HEK293 (cell line): ENCODE results near the gene CNN2.

Experiments
- GLIS1 ChIP-seq: fragments of 450-650 bp; formaldehyde crosslinking; IDR thresholded peaks from 2 replicates; pipeline ENCODE4 v1.5.1; 2016; ENCODE audit warnings: missing biosample characterization, missing genetic modification characterization
- KLF1 ChIP-seq: fragments of 450-650 bp; formaldehyde crosslinking; IDR thresholded peaks from 2 replicates; pipeline ENCODE4 v1.5.1; 2016; ENCODE audit warnings: missing biosample characterization, missing genetic modification characterization
- KLF7 ChIP-seq: fragments of 450-650 bp; formaldehyde crosslinking; IDR thresholded peaks from 2 replicates; pipeline ENCODE4 v1.5.1; 2016; ENCODE audit warnings: missing biosample characterization, missing genetic modification characterization, borderline replicate concordance
- OSR2 ChIP-seq: fragments of 450-650 bp; formaldehyde crosslinking; IDR thresholded peaks from 2 replicates; pipeline ENCODE4 v1.5.1; 2016; ENCODE audit warnings: missing biosample characterization, missing genetic modification characterization
- PRDM10 ChIP-seq: fragments of 450-650 bp; formaldehyde crosslinking; IDR thresholded peaks from 2 replicates; pipeline ENCODE4 v1.5.1; 2016; ENCODE audit warnings: missing biosample characterization, missing genetic modification characterization
- RBAK ChIP-seq: fragments of 450-650 bp; formaldehyde crosslinking; IDR thresholded peaks from 2 replicates; pipeline ENCODE4 v1.5.1; 2016; ENCODE audit warnings: missing biosample characterization, missing genetic modification characterization
- SP3 ChIP-seq: fragments of 450-650 bp; formaldehyde crosslinking; IDR thresholded peaks from 2 replicates; pipeline ENCODE4 v1.5.1; 2016; ENCODE audit warnings: missing biosample characterization, missing genetic modification characterization
- YY1 ChIP-seq: fragments of 450-650 bp; formaldehyde crosslinking; IDR thresholded peaks from 2 replicates; pipeline ENCODE4 v1.5.1; 2018; ENCODE audit warnings: missing biosample characterization, missing genetic modification characterization
- YY2 ChIP-seq: fragments of 450-650 bp; formaldehyde crosslinking; IDR thresholded peaks from 2 replicates; pipeline ENCODE4 v1.5.1; 2016; ENCODE audit warnings: missing biosample characterization, missing genetic modification characterization
- ZBTB11 ChIP-seq: fragments of 450-650 bp; formaldehyde crosslinking; conservative IDR thresholded peaks from 2 replicates; pipeline ENCODE4 v1.5.1; 2016; ENCODE audit warnings: low read depth, missing biosample characterization, missing genetic modification characterization
- ZFP69B ChIP-seq: fragments of 450-650 bp; formaldehyde crosslinking; IDR thresholded peaks from 2 replicates; pipeline ENCODE4 v1.5.1; 2016; ENCODE audit warnings: missing biosample characterization, missing genetic modification characterization
- ZNF133 ChIP-seq: fragments of 450-650 bp; formaldehyde crosslinking; IDR thresholded peaks from 2 replicates; pipeline ENCODE4 v1.5.1; 2016; ENCODE audit warnings: missing biosample characterization, missing genetic modification characterization
- ZNF16 ChIP-seq: fragments of 450-650 bp; formaldehyde crosslinking; IDR thresholded peaks from 2 replicates; pipeline ENCODE4 v1.5.1; 2016; ENCODE audit warnings: low read depth, missing biosample characterization, missing genetic modification characterization
- ZNF239 ChIP-seq: fragments of 450-650 bp; formaldehyde crosslinking; IDR thresholded peaks from 2 replicates; pipeline ENCODE4 v1.5.1; 2016; ENCODE audit warnings: missing biosample characterization, missing genetic modification characterization
- ZNF488 ChIP-seq: fragments of 450-650 bp; formaldehyde crosslinking; IDR thresholded peaks from 2 replicates; pipeline ENCODE4 v1.5.1; 2016; ENCODE audit warnings: missing biosample characterization, missing genetic modification characterization
- ZNF560 ChIP-seq: fragments of 450-650 bp; formaldehyde crosslinking; IDR thresholded peaks from 2 replicates; pipeline ENCODE4 v1.5.1; 2017; ENCODE audit warnings: missing biosample characterization, missing genetic modification characterization, borderline replicate concordance
- ZNF626 ChIP-seq: fragments of 450-650 bp; sonication (Bioruptor Pico); formaldehyde crosslinking; IDR thresholded peaks from 2 replicates; pipeline ENCODE4 v1.5.1; 2018; ENCODE audit warnings: missing biosample characterization, missing genetic modification characterization, inconsistent platforms
- ZNF792 ChIP-seq: fragments of 450-650 bp; formaldehyde crosslinking; IDR thresholded peaks from 2 replicates; pipeline ENCODE4 v1.5.1; 2016; ENCODE audit warnings: missing biosample characterization, missing genetic modification characterization
- ZSCAN18 ChIP-seq: fragments of 450-650 bp; formaldehyde crosslinking; IDR thresholded peaks from 2 replicates; pipeline ENCODE4 v1.5.1; 2016; ENCODE audit warnings: missing biosample characterization, missing genetic modification characterization
- ZSCAN30 ChIP-seq: fragments of 450-650 bp; IDR thresholded peaks from 2 replicates; pipeline ENCODE4 v1.5.1; 2018; ENCODE audit warnings: missing biosample characterization, mild to moderate bottlenecking, missing genetic modification characterization, moderate library complexity
- ZSCAN5A ChIP-seq: fragments of 450-650 bp; formaldehyde crosslinking; IDR thresholded peaks from 2 replicates; pipeline ENCODE4 v1.5.1; 2016; ENCODE audit warnings: missing biosample characterization, missing genetic modification characterization
- ZXDB ChIP-seq: fragments of 450-650 bp; formaldehyde crosslinking; IDR thresholded peaks from 2 replicates; pipeline ENCODE4 v1.5.1; 2016; ENCODE audit warnings: missing biosample characterization, missing genetic modification characterization
- TF ChIP-seq, protein P1 (sequence below): fragments of 450-650 bp; formaldehyde crosslinking; IDR thresholded peaks from 2 replicates; pipeline ENCODE4 v1.5.1; 2016; ENCODE audit warnings: missing biosample characterization, missing genetic modification characterization
- TF ChIP-seq, protein P2 (sequence below): fragments of 450-650 bp; IDR thresholded peaks from 2 replicates; pipeline ENCODE4 v1.5.1; 2018; ENCODE audit warnings: missing biosample characterization, mild to moderate bottlenecking, missing genetic modification characterization

CNN2 gene

DNA sequence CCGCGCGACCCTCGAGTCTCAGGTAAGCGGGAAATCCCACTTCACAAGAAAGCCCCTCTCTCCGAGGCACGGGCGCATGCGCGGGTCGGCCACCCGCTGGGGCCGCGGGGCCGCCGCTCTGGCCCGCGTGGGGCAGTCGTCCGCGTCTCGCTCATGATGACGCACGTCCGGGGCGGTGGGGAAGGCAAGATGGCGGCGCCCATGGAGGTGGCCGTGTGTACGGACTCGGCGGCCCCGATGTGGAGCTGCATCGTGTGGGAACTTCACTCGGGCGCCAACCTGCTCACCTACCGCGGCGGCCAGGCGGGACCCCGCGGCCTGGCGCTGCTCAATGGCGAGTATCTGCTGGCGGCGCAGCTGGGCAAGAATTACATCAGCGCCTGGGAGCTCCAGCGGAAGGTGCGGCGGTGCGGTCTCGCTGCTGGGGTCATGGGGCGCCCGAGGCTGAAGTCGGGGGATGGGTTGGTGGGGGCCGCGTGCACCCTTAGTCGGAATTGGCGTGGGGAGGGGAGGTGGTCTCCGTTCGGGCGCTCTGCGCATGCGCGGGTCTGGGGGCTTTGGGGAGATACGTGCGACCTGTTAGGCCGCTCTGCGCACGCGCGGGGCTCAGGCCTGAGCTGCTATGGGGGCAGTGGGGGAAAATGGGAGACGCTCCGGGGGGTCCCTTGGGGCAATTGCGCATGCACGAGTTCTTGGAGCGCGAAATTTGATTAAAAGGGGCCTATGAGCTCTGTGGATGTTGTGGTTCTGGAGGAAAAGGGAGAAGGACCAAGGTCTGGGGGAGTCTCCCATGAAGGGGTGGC is 42.0 kb upstream of the CNN2 start, which contains the start of gene WDR18 (continued):
- peak; percentile 47; the same call in 1 of the 2 replicates for TF ChIP-seq ZSCAN5A (tag by site-specific recombination)
- 0 out of 2 replicates have a peak, but pooled peaks have one; percentile 19 for TF ChIP-seq KLF7 (tag by site-specific recombination)
- no peak for TF ChIP-seq RBAK
- TF ChIP-seq ZNF16 (tag by site-specific recombination): peak; percentile 43; the same call in 1 of the 2 replicates
- TF ChIP-seq ZFP69B (tag by site-specific recombination): 0 out of 2 replicates have a peak, but pooled peaks have one; percentile 52
- 0 out of 2 replicates have a peak, but pooled peaks have one; percentile 53 for TF ChIP-seq ZNF239 (tag by site-specific recombination)
- TF ChIP-seq ZNF626 (tag by site-specific recombination): no peak
- peak; percentile 100 for TF ChIP-seq YY1 (tag by site-specific recombination)
- TF ChIP-seq ZSCAN18 (tag by site-specific recombination): peak; percentile 83; the same call in 1 of the 2 replicates
- TF ChIP-seq KLF1 (tag by site-specific recombination): peak; percentile 61; the same call in 1 of the 2 replicates
- TF ChIP-seq ZNF792: peak; percentile 61; the same call in 1 of the 2 replicates
- no peak for TF ChIP-seq OSR2 (tag by site-specific recombination)
- peak; percentile 86 for TF ChIP-seq SP3 (tag by site-specific recombination)
- TF ChIP-seq PRDM10 (tag by site-specific recombination): no peak; the same call in 1 of the 2 replicates
- TF ChIP-seq YY2 (tag by site-specific recombination): peak; percentile 100
- no peak for TF ChIP-seq ZNF488
- peak; percentile 81 for TF ChIP-seq GLIS1 (tag by site-specific recombination)
- TF ChIP-seq, protein P1, sequence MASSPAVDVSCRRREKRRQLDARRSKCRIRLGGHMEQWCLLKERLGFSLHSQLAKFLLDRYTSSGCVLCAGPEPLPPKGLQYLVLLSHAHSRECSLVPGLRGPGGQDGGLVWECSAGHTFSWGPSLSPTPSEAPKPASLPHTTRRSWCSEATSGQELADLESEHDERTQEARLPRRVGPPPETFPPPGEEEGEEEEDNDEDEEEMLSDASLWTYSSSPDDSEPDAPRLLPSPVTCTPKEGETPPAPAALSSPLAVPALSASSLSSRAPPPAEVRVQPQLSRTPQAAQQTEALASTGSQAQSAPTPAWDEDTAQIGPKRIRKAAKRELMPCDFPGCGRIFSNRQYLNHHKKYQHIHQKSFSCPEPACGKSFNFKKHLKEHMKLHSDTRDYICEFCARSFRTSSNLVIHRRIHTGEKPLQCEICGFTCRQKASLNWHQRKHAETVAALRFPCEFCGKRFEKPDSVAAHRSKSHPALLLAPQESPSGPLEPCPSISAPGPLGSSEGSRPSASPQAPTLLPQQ (tag by site-specific recombination): peak; percentile 79; the same call in 1 of the 2 replicates
- peak; percentile 55; the same call in 1 of the 2 replicates for TF ChIP-seq ZNF133 (tag by site-specific recombination)
- TF ChIP-seq ZXDB (tag by site-specific recombination): peak; percentile 99
- TF ChIP-seq, protein P2, sequence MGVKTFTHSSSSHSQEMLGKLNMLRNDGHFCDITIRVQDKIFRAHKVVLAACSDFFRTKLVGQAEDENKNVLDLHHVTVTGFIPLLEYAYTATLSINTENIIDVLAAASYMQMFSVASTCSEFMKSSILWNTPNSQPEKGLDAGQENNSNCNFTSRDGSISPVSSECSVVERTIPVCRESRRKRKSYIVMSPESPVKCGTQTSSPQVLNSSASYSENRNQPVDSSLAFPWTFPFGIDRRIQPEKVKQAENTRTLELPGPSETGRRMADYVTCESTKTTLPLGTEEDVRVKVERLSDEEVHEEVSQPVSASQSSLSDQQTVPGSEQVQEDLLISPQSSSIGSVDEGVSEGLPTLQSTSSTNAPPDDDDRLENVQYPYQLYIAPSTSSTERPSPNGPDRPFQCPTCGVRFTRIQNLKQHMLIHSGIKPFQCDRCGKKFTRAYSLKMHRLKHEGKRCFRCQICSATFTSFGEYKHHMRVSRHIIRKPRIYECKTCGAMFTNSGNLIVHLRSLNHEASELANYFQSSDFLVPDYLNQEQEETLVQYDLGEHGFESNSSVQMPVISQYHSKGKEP (tag by site-specific recombination): 0 out of 2 replicates have a peak, but pooled peaks have one; percentile 7
- TF ChIP-seq ZSCAN30: peak; percentile 72; the same call in 1 of the 2 replicates
- no peak for TF ChIP-seq ZNF560
- TF ChIP-seq ZBTB11 (tag by site-specific recombination): peak; percentile 88
